ENCODE data around the gene DCP2. TPM values are rescaled to one million over a fixed set of nuclear protein-coding genes. Genes with fewer than 3 reads are reported as not detected.

The DCP2 gene
- total RNA-seq, 4 donors from 2014 or later = 13.2 to 41.3 (median 22.8) TPM

DNA sequence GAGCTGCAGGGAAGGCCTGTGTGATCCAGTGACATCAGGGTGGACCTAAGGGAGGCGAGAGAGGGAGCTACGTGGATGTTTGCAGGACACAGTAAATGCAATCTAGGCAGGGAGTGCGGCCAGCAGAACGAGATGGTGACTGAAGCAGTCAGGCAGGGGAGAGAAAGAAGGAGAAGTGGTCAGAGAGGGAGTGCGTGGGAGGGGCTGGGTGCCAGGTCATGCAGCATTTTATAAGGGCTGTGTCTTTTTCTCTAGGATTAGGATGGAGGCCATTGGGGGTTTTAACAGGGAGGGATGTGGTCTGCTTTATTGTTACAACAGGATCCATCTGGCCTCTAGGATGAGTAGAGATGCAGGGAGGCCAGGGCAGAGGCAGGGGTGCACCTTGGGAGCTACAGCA lies 80.4 kb downstream of the DCP2 start:
- no peak for TF ChIP-seq CTCF (IDR thresholded peaks at IDR 0.05)
- TF ChIP-seq POLR2A (IDR thresholded peaks at IDR 0.05) = no peak

DNA sequence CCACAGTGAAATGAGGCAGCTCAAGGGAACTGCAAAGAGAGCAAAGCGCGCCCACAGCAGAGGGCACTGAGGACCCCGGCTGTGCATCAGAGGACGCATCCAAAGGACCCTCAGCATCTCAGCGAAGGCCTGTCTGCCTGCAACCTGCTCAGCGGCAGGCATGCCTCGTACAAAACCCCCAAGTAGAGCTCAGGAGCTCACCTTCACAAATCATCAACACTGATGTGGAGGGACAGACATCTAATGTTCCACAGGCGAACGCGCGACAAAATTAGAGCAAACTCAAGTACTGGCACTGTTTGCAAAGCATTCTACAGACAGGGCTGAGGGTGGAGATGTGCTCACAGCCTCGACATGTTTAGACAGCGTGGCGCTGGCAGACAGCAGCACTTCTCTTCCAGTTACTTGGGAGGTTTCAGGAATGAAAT lies 81.0 kb downstream of the DCP2 start:
- H3K4me1 ChIP-seq = no peaks in the 10 kb centered on the region

More for the DNA sequence above, 80.4 kb downstream of the DCP2 start:
- DNase-seq = no peak
- Histone ChIP-seq H3K27ac (no peak overlapping the region), H3K36me3 (no peaks in the 10 kb centered on the region), H3K4me3 (no peak overlapping the region), H3K9me3 (no peaks in the 10 kb centered on the region), H3K4me1 (no peaks in the 10 kb centered on the region), H3K27me3 (no peaks in the 10 kb centered on the region)

GRCh38 chr5:113058269-113058668 lies 81.7 kb downstream of the DCP2 start:
- Histone ChIP-seq H3K27ac (no peak overlapping the region), H3K4me1 (no peaks in the 10 kb centered on the region), H3K9me3 (no peaks in the 10 kb centered on the region), H3K27me3 (no peaks in the 10 kb centered on the region), H3K4me3 (no peak overlapping the region), H3K36me3 (no peaks in the 10 kb centered on the region)
- TF ChIP-seq POLR2A (IDR thresholded peaks at IDR 0.05) (no peak), CTCF (IDR thresholded peaks at IDR 0.05) (no peak)
- DNase-seq = no peak

More for the DNA sequence above, 81.0 kb downstream of the DCP2 start:
- DNase-seq = no peak
- Histone ChIP-seq H3K27ac (no peak overlapping the region), H3K4me3 (no peak overlapping the region), H3K36me3 (no peaks in the 10 kb centered on the region), H3K9me3 (no peaks in the 10 kb centered on the region), H3K27me3 (no peaks in the 10 kb centered on the region)
- TF ChIP-seq POLR2A (IDR thresholded peaks at IDR 0.05) (no peak), CTCF (IDR thresholded peaks at IDR 0.05) (no peak)

DNA sequence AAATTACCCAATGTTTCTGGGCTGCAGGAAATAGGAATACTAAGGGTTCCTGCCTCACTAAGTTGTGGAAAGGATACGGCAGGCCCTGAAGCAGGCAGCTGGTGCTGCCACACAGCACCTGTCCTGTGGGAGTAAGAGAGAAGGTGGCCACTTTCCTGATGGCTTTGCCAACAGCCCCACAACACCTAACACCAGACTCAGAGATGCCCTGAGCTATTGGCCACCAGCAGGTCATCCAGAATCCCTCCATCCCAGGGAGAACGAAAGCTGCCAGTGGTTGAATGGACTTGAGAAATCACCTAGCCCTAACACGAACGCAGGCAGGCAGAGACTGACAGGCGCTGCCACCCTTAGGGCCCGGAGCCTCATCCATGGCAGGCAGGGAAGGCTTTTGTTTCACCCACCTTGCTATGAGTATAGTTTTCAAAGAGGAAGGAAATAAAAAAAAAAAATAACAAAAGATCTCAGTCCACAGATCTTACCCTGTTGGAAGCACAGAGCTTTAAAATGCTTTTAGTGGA lies 82.2 kb downstream of the DCP2 start:
- Histone ChIP-seq H3K36me3 (no peaks in the 10 kb centered on the region), H3K4me1 (no peaks in the 10 kb centered on the region), H3K27ac (no peak overlapping the region), H3K9me3 (no peaks in the 10 kb centered on the region), H3K4me3 (no peak overlapping the region), H3K27me3 (no peaks in the 10 kb centered on the region)
- DNase-seq = no peak
- TF ChIP-seq CTCF (IDR thresholded peaks at IDR 0.05) = no peak
- TF ChIP-seq POLR2A (IDR thresholded peaks at IDR 0.05) = no peak

DNA sequence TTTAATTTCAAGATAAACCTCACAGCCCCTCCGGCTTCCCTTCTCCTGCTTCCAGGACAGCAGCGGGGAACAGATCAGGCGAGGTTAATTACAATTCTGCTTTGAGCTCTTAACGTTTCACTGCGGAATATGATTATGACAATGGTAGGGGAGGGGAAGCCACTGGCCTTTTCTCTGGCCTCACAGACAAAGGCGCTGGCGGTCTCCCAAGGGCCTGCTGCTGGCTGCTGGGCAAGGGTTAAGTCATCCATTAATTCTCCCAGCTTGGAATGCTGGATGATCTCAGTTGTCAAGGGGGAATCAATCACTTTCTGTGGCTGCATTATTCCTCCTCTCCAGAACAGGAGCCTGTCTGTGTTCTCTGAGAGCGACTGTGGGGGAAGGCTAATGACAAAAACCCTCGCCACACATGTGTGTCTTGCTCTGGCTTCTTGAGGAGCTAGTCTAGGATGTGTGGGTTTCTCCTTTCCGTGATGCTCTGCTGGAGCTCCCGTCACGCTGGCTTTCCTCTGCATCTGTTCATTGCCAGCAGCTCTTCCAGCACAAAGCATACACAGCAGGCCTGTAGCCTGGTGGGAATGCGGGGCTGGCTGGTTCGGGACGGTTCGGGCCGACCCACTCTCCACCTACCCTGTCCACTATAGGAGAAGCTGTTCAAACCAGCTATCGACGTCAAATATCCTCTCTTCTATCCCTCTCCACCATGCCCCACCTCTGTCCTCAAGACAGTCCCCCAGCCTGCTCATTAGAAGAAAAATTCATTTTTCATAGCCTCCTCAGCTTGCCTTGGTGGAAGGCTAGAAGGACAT lies 82.8 kb downstream of the DCP2 start:
- Histone ChIP-seq H3K36me3 (no peaks in the 10 kb centered on the region), H3K4me1 (no peaks in the 10 kb centered on the region), H3K4me3 (no peak overlapping the region), H3K27ac (no peak overlapping the region), H3K27me3 (no peaks in the 10 kb centered on the region), H3K9me3 (no peaks in the 10 kb centered on the region)
- no peak for DNase-seq
- TF ChIP-seq CTCF (IDR thresholded peaks at IDR 0.05) (no peak), POLR2A (IDR thresholded peaks at IDR 0.05) (no peak)

Data from Peyer's patch (tissue), 4 donors.